CD4-positive, CD25-positive, alpha-beta regulatory T cell (primary cell): ENCODE results near the gene TMEM273. TPM values are rescaled to one million over a fixed set of nuclear protein-coding genes. Genes with fewer than 3 reads are reported as not detected.
A peak's percentile ranks its signal among the peaks of the same experiment; 100 is the strongest.

Source experiments
- ATAC-seq, 2 donors: fragments of 150-1000 bp; cut with Tn5 transposase; one replicate each; pipeline ENCODE4 v1.10.0; 2021; ENCODE audit warnings: low read depth in 2 of 2, moderate number of reproducible peaks in 2 of 2, moderate library complexity in 1 of 2
- DNase-seq, 3 donors: peaks; one replicate each; pipeline versions ENCODE4 v3.0.0 to v3.0.0-alpha.2; 2012 to 2022; ENCODE audit warnings: mixed read lengths in 1 of 3
- H3K27ac ChIP-seq: one replicate; pipeline ENCODE4 v1.7.0; 2013; ENCODE audit warnings: mild to moderate bottlenecking, low read length; ENCODE audit not compliant: insufficient read depth, poor library complexity, severe bottlenecking
- H3K27me3 ChIP-seq: one replicate; pipeline ENCODE4 v1.7.0; 2013; ENCODE audit warnings: low read length; ENCODE audit not compliant: control insufficient read depth, insufficient read depth
- H3K36me3 ChIP-seq: one replicate; pipeline ENCODE4 v1.7.0; 2013; ENCODE audit warnings: mild to moderate bottlenecking, low read length, moderate library complexity; ENCODE audit not compliant: control insufficient read depth, insufficient read depth
- H3K4me1 ChIP-seq: 2 replicates; pipeline ENCODE4 v1.7.0; 2013; ENCODE audit warnings: mild to moderate bottlenecking, low read length; ENCODE audit not compliant: insufficient read depth, control insufficient read depth, poor library complexity, severe bottlenecking
- H3K4me3 ChIP-seq: one replicate; pipeline ENCODE4 v1.7.0; 2013; ENCODE audit warnings: low read depth, mild to moderate bottlenecking, low read length, moderate library complexity
- H3K9me3 ChIP-seq, 2 experiments: 1 replicate in 1 of 2; 2 replicates in 1 of 2; pipeline ENCODE4 v1.7.0; 2013; ENCODE audit warnings: low read length in 2 of 2, mild to moderate bottlenecking in 1 of 2, moderate library complexity in 1 of 2; ENCODE audit not compliant: control insufficient read depth in 2 of 2
- H3K27ac Mint-ChIP-seq, 3 donors: one replicate each; pipeline ENCODE4 v1.8.0; 2020 to 2022; ENCODE audit warnings: mild to moderate bottlenecking in 3 of 3, mixed read lengths in 3 of 3, moderate library complexity in 2 of 3
- H3K27me3 Mint-ChIP-seq: one replicate; pipeline ENCODE4 v1.8.0; 2022; ENCODE audit warnings: mild to moderate bottlenecking, mixed read lengths
- H3K36me3 Mint-ChIP-seq: one replicate; pipeline ENCODE4 v1.8.0; 2020; ENCODE audit warnings: mixed read lengths
- H3K4me1 Mint-ChIP-seq, 4 donors: one replicate each; pipeline ENCODE4 v1.8.0; 2020 to 2022; ENCODE audit warnings: mixed read lengths in 4 of 4, mild to moderate bottlenecking in 1 of 4
- H3K4me3 Mint-ChIP-seq, 4 donors: one replicate each; pipeline ENCODE4 v1.8.0; 2020 to 2022; ENCODE audit warnings: mild to moderate bottlenecking in 4 of 4, mixed read lengths in 4 of 4, moderate library complexity in 3 of 4
- H3K9me3 Mint-ChIP-seq, 7 donors: one replicate each; pipeline ENCODE4 v1.8.0; 2020 to 2022; ENCODE audit warnings: mixed read lengths in 7 of 7, mild to moderate bottlenecking in 3 of 7, moderate library complexity in 2 of 7
- polyA plus RNA-seq, 4 donors: library from polyadenylated mRNA; unstranded; fragments of 300-500 nt; fragmentation: Illumina TruSeq; gene quantifications; one replicate each; pipeline ENCODE4 v1.2.3, GENCODE V29; 2021
- total RNA-seq: library from RNA; stranded (reverse); gene quantifications from one replicate; pipeline ENCODE4 v1.2.3, GENCODE V29; 2022

TMEM273 gene
- total and polyA plus RNA-seq, 5 donors from 2014 or later, result 7.9 to 46.2 (median 33.6) TPM

- Mint-ChIP-seq H3K9me3 (peaks cover 0 to 7% (median 0%) of the 10 kb centered on the region in 7 donors), H3K36me3 (no peaks in the 10 kb centered on the region), H3K4me3 (no peak overlapping the region), H3K4me1 (peaks cover 0 to 1% (median under 1%) of the 10 kb centered on the region in 4 donors), H3K27me3 (peaks cover 21% of the 10 kb centered on the region), H3K27ac (no peak overlapping the region)
- Histone ChIP-seq H3K36me3 (no peaks in the 10 kb centered on the region), H3K4me3 (no peak overlapping the region), H3K27ac (no peak overlapping the region), H3K27me3 (peaks cover 2% of the 10 kb centered on the region), H3K9me3 (no peaks in the 10 kb centered on the region), H3K4me1 (no peaks in the 10 kb centered on the region)
- ATAC-seq (no peak), DNase-seq (no peak)
Observed at GRCh38 chr10:49119746-49120145, 68.4 kb downstream of the TMEM273 start.

- peaks cover 2% of the 10 kb centered on the region for H3K27me3 ChIP-seq
- H3K4me1 Mint-ChIP-seq, result peaks cover 0 to 5% (median 1%) of the 10 kb centered on the region in 4 donors
- H3K9me3 Mint-ChIP-seq, result peaks cover 0 to 3% (median 0%) of the 10 kb centered on the region in 7 donors
- no peaks in the 10 kb centered on the region for H3K4me1 ChIP-seq
- no peak overlapping the region for H3K27ac ChIP-seq
- no peaks in the 10 kb centered on the region for H3K9me3 ChIP-seq
- DNase-seq, result no peak
- ATAC-seq, result no peak
- H3K36me3 ChIP-seq, result no peaks in the 10 kb centered on the region
- H3K27ac Mint-ChIP-seq, result no peak overlapping the region
- H3K4me3 ChIP-seq, result no peak overlapping the region
- H3K27me3 Mint-ChIP-seq, result peaks cover 32% of the 10 kb centered on the region
- no peaks in the 10 kb centered on the region for H3K36me3 Mint-ChIP-seq
- H3K4me3 Mint-ChIP-seq, result no peak overlapping the region
Observed at GRCh38 chr10:49118430-49119074, 69.6 kb downstream of the TMEM273 start.

GRCh38 chr10:49117376-49118070, 70.7 kb downstream of the TMEM273 start:
- no peaks in the 10 kb centered on the region for H3K9me3 ChIP-seq
- no peaks in the 10 kb centered on the region for H3K4me1 ChIP-seq
- no peak for DNase-seq
- peaks cover 0 to 3% (median 0%) of the 10 kb centered on the region in 7 donors for H3K9me3 Mint-ChIP-seq
- H3K36me3 ChIP-seq, result no peaks in the 10 kb centered on the region
- H3K4me3 Mint-ChIP-seq, result no peak overlapping the region
- H3K27ac ChIP-seq, result no peak overlapping the region
- no peak overlapping the region for H3K4me3 ChIP-seq
- H3K36me3 Mint-ChIP-seq, result no peaks in the 10 kb centered on the region
- H3K4me1 Mint-ChIP-seq, result peaks cover 0 to 5% (median 2%) of the 10 kb centered on the region in 4 donors
- H3K27ac Mint-ChIP-seq, result no peak overlapping the region
- peaks cover 38% of the 10 kb centered on the region for H3K27me3 Mint-ChIP-seq
- no peak for ATAC-seq
- peaks cover 2% of the 10 kb centered on the region for H3K27me3 ChIP-seq

DNA sequence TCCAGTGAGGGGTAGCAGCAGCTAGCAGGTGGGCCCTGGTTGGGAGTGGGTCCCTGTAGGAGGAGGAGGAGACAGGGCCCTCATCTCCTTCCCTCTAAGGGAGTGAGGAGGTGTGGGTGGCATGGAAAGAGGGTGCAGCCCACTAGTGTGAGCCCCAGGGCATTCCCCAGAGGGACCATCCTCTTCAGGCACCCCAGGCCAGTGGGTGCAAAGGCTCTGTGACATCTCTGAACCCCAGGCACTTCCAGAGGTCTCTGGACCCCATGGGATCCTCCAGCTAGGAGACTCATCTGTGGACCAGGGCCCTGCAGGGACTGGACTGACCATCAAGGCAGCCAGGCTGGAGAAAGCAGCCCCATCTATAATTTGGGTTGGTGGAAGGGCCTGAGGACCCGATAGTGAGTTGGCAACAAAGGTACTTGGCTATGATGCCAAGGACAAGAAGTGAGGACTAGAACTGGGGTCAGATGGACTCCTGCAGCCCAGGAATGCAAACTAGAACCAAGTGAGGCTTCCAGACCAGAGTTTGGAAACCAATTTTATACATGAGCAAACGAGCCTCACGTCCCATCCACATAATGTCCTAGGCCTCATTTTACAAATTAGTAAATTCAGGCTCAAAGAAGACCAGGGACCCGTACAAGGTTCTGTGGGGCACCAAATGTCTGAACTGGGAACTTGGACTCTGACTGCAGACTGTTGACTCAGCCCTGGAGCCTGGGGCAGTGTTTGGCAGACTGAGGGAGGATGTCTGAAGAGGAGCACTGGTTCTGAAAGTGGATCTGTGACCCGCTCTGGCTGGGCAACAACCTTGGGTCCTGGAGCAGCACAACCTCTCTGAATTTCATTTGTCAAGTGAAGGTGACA, 71.4 kb downstream of the TMEM273 start:
- Histone ChIP-seq H3K36me3 (no peaks in the 10 kb centered on the region), H3K4me3 (no peak overlapping the region), H3K27me3 (peaks cover 2% of the 10 kb centered on the region), H3K27ac (no peak overlapping the region), H3K9me3 (no peaks in the 10 kb centered on the region), H3K4me1 (no peaks in the 10 kb centered on the region)
- H3K4me3 Mint-ChIP-seq, result peak overlapping the region in 1 of 4 donors; percentile 7
- peaks cover 0 to 5% (median 2%) of the 10 kb centered on the region in 4 donors for H3K4me1 Mint-ChIP-seq
- H3K27ac Mint-ChIP-seq, result no peak overlapping the region
- peaks cover 0 to 1% (median 0%) of the 10 kb centered on the region in 7 donors for H3K9me3 Mint-ChIP-seq
- DNase-seq (no peak), ATAC-seq (no peak)
- H3K36me3 Mint-ChIP-seq, result no peaks in the 10 kb centered on the region
- H3K27me3 Mint-ChIP-seq, result peaks cover 38% of the 10 kb centered on the region

DNA sequence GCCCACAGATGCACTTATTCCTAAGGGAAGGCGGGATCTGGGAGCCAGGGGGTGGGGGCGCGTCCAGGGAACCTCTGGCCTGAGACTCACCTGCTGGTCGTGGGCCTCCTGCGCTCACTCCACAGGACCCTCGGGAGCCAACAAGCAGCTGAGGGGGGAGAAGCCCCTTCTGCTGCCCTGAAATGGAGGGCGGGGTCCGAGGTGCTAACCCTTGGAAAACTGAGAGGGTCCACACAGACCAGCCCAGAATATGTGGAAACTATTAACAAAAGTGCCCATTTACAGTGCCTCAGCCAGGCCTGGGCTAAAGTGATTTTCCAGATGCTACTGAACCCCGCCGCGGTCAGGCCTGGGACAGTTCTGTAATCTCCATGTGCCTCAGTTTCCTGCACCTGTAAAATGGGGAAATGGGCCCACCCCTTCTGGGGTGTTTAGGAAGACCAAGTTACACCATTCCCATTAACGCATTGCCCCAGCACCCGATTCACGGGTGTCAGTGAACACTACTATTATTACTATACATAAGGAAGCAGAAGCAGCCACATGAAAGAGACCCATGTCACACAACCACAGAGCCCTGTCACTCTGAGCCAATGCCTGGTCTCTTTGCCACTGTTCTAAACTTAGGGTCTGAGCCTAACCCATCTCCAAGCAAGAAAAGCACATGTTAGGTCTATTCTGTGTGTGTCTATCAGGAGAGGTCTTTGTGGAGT, 72.2 kb downstream of the TMEM273 start:
- Mint-ChIP-seq H3K36me3 (no peaks in the 10 kb centered on the region), H3K4me3 (peak overlapping the region in 1 of 4 donors; percentile 27), H3K27me3 (peaks cover 38% of the 10 kb centered on the region), H3K9me3 (no peaks in the 10 kb centered on the region), H3K4me1 (peaks cover 0 to 5% (median 2%) of the 10 kb centered on the region in 4 donors), H3K27ac (no peak overlapping the region)
- Histone ChIP-seq H3K27me3 (no peaks in the 10 kb centered on the region), H3K4me1 (no peaks in the 10 kb centered on the region), H3K4me3 (no peak overlapping the region), H3K9me3 (no peaks in the 10 kb centered on the region), H3K36me3 (no peaks in the 10 kb centered on the region), H3K27ac (no peak overlapping the region)
- ATAC-seq (no peak), DNase-seq (peak in 1 of 3 donors; percentile 27)

DNA sequence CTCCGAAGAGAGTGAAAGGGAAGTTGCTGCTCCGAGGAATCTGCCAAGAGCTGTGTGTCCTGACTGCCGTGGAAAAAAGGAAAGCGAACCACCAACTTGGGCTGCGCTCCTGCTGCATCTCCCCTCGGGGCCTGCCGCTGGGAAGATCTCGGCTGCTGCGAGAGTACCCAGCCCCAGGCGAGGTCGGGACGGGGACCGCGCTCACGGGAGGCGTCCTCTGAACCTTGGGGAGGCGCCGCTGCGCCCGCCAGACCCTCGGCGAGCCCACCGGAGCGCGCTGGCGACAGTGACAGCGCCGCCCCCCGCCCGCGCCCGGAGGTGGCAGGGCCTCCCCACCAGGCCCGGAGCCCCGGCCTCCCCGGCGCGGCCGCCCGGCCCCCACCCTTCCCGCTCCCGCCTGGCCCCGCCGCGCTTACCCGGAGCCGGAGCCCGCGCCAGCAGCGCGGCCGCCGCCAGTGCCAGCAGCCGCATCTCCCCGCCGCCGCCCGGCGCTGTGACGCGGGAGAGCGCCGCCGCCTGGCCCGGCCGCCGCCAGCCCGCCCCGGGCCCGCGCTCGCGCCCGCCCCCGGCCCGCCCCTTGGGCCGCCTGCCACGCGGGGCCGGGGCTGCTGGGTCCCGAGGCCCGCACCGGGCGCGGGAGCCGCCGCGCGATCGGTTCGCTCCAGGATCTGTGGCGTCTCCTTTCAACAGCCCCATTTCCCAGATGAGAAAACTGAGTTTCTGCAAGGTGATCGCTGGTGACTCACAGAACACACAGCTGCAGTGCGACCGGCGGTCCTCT, 73.0 kb downstream of the TMEM273 start, which contains the start of gene VSTM4:
TSS of gene VSTM4 (minus strand) at position 508 of the 781 bp plus-strand sequence. CDS start at position 471, 37 bp downstream.
- no peak for DNase-seq
- Mint-ChIP-seq H3K9me3 (no peaks in the 10 kb centered on the region), H3K27me3 (peaks cover 38% of the 10 kb centered on the region), H3K4me3 (peak within 1 kb of the TSS in 2 of 4 donors; percentile 27 to 50), H3K27ac (no peak within 1 kb of the TSS), H3K36me3 (no peaks in the 10 kb centered on the region), H3K4me1 (peaks cover 0 to 5% (median 2%) of the 10 kb centered on the region in 4 donors)
- ATAC-seq, result no peak
- no peaks in the 10 kb centered on the region for H3K4me1 ChIP-seq
- no peaks in the 10 kb centered on the region for H3K36me3 ChIP-seq
- no peaks in the 10 kb centered on the region for H3K27me3 ChIP-seq
- no peak within 1 kb of the TSS for H3K27ac ChIP-seq
- H3K9me3 ChIP-seq, result no peaks in the 10 kb centered on the region
- H3K4me3 ChIP-seq, result no peak within 1 kb of the TSS

DNA sequence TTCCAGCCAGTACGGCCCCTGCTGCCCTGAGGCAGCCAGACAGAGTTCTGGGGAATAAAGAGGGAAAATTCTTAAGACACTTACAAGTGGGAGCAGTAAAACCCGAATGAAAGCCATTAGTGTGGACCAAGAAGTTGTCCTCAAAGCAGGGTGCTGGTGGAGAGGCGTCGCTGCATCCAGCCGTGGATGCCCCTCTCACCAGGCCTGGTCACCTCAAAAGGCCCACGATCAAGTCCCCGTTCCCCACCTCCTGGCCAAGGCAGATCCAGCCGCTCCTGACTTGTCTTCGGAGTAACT, 73.5 kb downstream of the TMEM273 start:
- H3K27ac ChIP-seq, result no peak overlapping the region
- no peaks in the 10 kb centered on the region for H3K36me3 ChIP-seq
- H3K4me3 ChIP-seq, result no peak overlapping the region
- Mint-ChIP-seq H3K27me3 (peaks cover 38% of the 10 kb centered on the region), H3K4me3 (peak overlapping the region in 1 of 4 donors; percentile 50), H3K36me3 (no peaks in the 10 kb centered on the region), H3K9me3 (no peaks in the 10 kb centered on the region), H3K27ac (no peak overlapping the region), H3K4me1 (peaks cover 0 to 5% (median 2%) of the 10 kb centered on the region in 4 donors)
- H3K4me1 ChIP-seq, result no peaks in the 10 kb centered on the region
- no peak for DNase-seq
- H3K9me3 ChIP-seq, result no peaks in the 10 kb centered on the region
- H3K27me3 ChIP-seq, result no peaks in the 10 kb centered on the region
- ATAC-seq, result no peak
